BJ (cell line): Measurements from ENCODE around the gene FCHSD2. TPM values are rescaled to one million over a fixed set of nuclear protein-coding genes. Genes with fewer than 3 reads are reported as not detected.
A peak's percentile ranks its signal among the peaks of the same experiment; 100 is the strongest.

Source experiments
- CTCF ChIA-PET: fragments of 350-600 bp; formaldehyde crosslinking; extraction: SDS; loops from one replicate; lab custom pipeline; 2021; ENCODE audit warnings: antibody characterized with exemption, inconsistent platforms; lab: Yijun Ruan, JAX
- POLR2A ChIA-PET: fragments of 300-600 bp; sonication (Branson Sonifier 250); formaldehyde crosslinking; extraction: SDS; loops from one replicate; lab custom pipeline; 2021; ENCODE audit warnings: antibody characterized with exemption; lab: Charles Lee
- DNase-seq: peaks from one replicate; pipeline ENCODE4 v3.0.0-alpha.2; 2011; ENCODE audit warnings: low read depth
- H3K27me3 ChIP-seq: 2 replicates; pipeline ENCODE4 v1.6.0; 2011; ENCODE audit warnings: low read length; ENCODE audit not compliant: control insufficient read depth, insufficient read depth
- H3K36me3 ChIP-seq: 2 replicates; pipeline ENCODE4 v1.5.1; 2011; ENCODE audit warnings: low read length; ENCODE audit not compliant: control insufficient read depth, insufficient read depth
- H3K4me3 ChIP-seq: 2 replicates; pipeline ENCODE4 v1.5.1; 2011; ENCODE audit warnings: low read depth, mild to moderate bottlenecking, control low read depth, low read length
- CTCF ChIP-seq: IDR thresholded peaks from 2 replicates; pipeline ENCODE4 v1.5.1; 2011; ENCODE audit warnings: low read depth, mild to moderate bottlenecking, control low read depth, inconsistent platforms, low read length, moderate library complexity; ENCODE audit not compliant: insufficient read depth
- polyA plus RNA-seq: library from polyadenylated mRNA; depleted of rRNA; stranded (reverse); fragments of >200 nt; gene quantifications from 2 replicates; pipeline ENCODE4 v1.2.3, GENCODE V29; 2011

The FCHSD2 gene
- polyA plus RNA-seq, 1 experiment: 24.9 TPM

DNA sequence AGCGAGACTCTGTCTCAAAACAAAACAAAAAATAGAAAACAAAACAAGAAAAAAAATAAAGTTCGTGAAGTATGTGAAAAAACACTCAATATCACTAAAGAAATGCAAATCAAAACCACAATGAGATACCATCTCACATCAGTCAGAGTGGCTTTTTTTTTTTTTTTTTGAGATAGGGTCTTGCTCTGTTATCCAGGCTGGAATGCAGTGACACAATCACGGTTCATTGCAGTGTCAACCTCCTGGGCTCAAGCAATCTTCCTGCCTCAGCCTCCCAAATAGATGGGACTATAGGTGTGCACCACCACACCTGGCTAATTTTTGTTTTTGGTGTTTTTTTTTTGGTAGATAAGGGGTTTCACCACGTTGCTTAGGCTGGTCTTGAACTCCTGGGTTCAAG, 290.4 kb downstream of the FCHSD2 start:
- DNase-seq: no peak
- no peak overlapping the region for H3K4me3 ChIP-seq
- H3K36me3 ChIP-seq: no peaks in the 10 kb centered on the region
- no peak for TF ChIP-seq CTCF
- CTCF ChIA-PET: no interaction called here
- POLR2A ChIA-PET: no interaction called here
- no peaks in the 10 kb centered on the region for H3K27me3 ChIP-seq

DNA sequence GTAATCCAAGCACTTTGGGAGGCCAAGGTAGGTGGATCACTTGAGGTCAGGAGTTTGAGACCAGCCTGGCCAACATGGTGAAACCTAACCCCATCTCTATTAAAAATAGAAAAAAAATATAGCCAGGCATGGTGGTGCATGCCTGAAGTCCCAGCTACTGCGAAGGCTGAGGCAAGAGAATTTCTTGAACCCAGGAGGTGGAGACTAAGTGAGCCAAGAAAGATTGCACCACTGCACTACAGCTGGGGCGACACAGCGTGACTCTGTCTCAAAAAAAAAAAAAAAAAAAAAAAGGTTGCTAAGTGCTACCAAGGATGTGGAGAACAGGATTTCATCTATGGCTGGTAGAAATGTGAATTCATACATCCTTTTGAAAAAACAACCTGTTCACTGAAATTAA, 291.3 kb downstream of the FCHSD2 start:
- H3K36me3 ChIP-seq: no peaks in the 10 kb centered on the region
- no peak overlapping the region for H3K4me3 ChIP-seq
- DNase-seq: no peak
- CTCF ChIA-PET: interaction anchor here (1.8 kb wide), 1 partner anchor 28 kb away, joined by 4 read pairs; no protein-coding TSS in a partner anchor
- no peak for TF ChIP-seq CTCF
- POLR2A ChIA-PET: no interaction called here
- H3K27me3 ChIP-seq: no peaks in the 10 kb centered on the region

- peak; percentile 67 for TF ChIP-seq CTCF
- CTCF ChIA-PET: interaction anchor here (0.7 to 1.1 kb wide), 7 partner anchors 9 to 329 kb away, joined by 3 to 7 read pairs (median 3); no protein-coding TSS in a partner anchor
- no peak for DNase-seq
These were observed 293.2 kb downstream of the FCHSD2 start for GRCh38 chr11:72848846-72849466.

DNA sequence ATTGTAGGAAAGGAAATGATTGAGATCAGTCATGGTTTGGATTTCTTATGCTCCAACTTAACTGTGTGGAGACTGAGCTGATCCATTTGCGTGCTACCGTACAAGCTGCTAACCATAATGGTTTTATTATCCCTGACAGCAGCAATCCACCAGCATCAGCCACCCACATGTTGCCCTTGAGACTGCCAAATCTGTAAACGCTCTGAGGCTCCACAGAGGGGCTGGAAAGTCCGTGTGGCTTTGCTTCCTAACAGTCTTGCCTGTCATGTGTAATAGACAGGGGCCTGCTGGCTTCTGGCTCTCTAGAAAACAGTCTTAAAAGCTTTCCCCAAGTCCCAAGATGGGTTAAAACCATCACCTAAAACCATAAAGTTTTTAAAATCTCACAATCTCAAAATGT, 297.8 kb downstream of the FCHSD2 start:
- CTCF ChIA-PET: interaction anchor here (0.6 to 2.7 kb wide), 6 partner anchors 13 to 772 kb away, joined by 3 to 10 read pairs (median 4); no protein-coding TSS in a partner anchor
- POLR2A ChIA-PET: no interaction called here

More at GRCh38 chr11:72848846-72849466, 293.2 kb downstream of the FCHSD2 start:
- no peak overlapping the region for H3K4me3 ChIP-seq
- H3K27me3 ChIP-seq: no peaks in the 10 kb centered on the region
- POLR2A ChIA-PET: no interaction called here
- H3K36me3 ChIP-seq: no peaks in the 10 kb centered on the region; the same call in 1 of the 2 replicates

More for the DNA sequence above, 297.8 kb downstream of the FCHSD2 start:
- TF ChIP-seq CTCF: no peak
- Histone ChIP-seq H3K36me3 (peaks cover 5% of the 10 kb centered on the region), H3K27me3 (no peaks in the 10 kb centered on the region), H3K4me3 (no peak overlapping the region)
- peak; percentile 53 for DNase-seq
